CD4-positive, alpha-beta T cell treated with Interleukin-15 for 1 hour (primary cell): ENCODE results near the gene COL9A2.

Source experiments
- DNase-seq: peaks from one replicate; pipeline ENCODE4 v3.0.0-alpha.2; 2020

COL9A2 gene

DNA sequence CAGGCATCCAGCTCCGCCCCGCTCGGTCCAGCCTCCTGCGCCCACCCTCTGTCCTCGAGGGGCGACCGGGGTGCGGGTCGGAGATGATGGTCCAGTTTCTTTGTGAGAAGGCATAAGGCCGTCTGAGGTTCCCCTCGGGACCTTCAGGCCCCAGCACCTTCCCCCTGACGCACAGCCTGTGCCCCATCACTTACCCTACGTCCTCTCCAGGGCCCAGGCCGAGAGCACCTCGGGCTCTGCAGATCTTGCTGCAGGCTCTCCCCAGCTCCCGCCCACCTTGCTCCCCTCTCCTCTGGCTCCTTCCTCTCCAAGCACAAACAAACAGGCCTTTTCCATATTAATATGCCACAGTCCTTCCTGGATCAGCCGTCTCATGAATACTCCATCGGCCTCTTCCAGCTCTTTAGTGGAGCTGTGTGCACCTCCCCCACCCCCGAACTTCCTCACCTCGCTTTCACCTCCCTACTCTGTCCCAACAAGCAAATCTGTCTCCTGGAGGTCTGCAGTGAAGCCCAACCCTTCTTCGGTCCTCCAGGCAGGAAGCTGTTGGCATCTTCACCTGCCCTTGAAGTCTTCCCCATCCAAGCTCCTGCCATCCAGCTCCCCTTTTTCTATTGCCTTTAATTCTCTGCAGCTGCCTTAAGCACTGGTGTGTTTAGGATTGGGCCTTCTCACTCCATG lies 448 bp upstream of the COL9A2 start:
- DNase-seq = no peak

GRCh38 chr1:40315795-40316594 lies 1.1 kb downstream of the COL9A2 start:
- DNase-seq = no peak

- peak; percentile 89 for DNase-seq
Observed at GRCh38 chr1:40315239-40315794, 1.8 kb downstream of the COL9A2 start.

GRCh38 chr1:40314721-40315238 lies 2.3 kb downstream of the COL9A2 start:
- no peak for DNase-seq

- DNase-seq = no peak
Observed at GRCh38 chr1:40313958-40314720, 2.9 kb downstream of the COL9A2 start.

- DNase-seq = no peak
Observed at GRCh38 chr1:40313329-40313957, 3.6 kb downstream of the COL9A2 start.

GRCh38 chr1:40312238-40313205 lies 4.6 kb downstream of the COL9A2 start:
- peak; percentile 68 for DNase-seq

DNA sequence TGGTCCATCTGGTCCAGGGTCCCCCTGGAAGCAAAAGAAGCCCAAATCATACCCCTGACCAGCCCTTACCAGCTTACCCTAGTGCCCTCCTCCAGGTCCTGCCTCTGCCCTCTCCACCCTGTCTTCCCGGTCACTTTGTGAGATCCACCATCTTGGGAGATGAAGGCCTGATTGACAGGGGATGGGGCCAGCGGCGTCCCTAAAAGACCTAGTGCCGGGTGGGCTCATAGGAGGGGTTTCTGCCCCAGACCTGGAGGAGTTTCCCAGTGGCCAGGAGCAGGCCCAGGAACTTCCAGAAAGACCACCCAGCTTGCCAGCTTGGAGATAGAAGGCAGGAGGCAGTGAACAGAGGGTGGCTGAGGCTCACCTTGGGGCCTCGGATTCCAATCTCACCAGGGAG lies 5.4 kb downstream of the COL9A2 start:
- no peak for DNase-seq

- DNase-seq = no peak
Observed at GRCh38 chr1:40310983-40311642, 6.0 kb downstream of the COL9A2 start.

- no peak for DNase-seq
Observed at GRCh38 chr1:40310129-40310461, 7.0 kb downstream of the COL9A2 start.

GRCh38 chr1:40309374-40310128 lies 7.5 kb downstream of the COL9A2 start:
- DNase-seq = no peak

DNA sequence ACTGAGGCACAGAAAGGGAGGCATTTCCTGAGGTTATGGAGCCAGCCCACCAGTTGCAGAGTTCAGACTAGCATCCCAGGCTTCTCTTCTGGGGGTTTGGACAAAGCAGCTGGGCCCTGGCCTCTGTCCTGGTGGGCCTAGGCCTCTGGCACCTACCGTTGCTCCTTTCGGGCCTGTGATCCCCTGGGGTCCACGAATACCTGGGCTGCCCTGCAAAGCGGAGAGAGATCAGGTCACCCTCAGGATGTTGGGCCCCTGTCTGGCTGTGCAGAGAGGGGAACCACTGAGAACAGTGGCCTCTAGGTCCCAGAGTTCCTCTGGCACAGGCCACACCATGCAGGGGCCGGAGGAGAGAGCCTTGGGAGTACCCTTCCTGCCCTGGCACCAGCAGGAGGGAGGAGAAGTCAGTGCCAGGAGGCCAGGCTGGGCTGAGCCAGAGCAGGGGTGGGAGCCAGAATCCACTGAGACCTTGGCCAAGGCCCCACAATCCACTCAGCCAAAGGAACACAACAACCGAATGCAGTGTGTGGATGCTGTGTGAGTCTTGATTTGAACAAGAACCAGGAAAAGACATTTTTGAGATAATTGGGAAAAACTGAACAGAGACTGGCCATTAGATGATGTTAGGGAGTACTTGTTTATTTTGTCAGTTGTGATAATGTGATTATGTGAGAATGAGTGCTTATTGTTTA lies 8.9 kb downstream of the COL9A2 start:
- DNase-seq = no peak

- no peak for DNase-seq
Observed at GRCh38 chr1:40307186-40307585, 9.9 kb downstream of the COL9A2 start.

DNA sequence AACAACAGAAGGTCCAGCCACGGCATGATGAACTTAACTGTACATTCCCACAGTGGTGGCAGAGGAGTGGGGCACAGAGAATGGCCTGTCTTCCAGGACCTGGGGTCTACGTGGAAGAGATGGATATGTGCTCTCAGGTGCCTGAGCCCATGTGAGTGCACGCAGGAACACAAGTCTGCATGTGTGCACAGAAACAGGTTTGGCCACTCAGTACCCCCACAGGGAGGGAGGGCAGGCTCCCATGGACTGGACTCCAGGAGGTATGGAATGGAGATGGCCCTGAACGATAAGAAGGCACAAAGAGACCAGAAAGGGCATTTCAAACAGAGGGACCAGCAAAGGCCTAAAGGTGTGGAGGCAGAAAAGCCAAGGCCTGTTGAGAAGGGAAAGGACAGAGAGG lies 10.8 kb downstream of the COL9A2 start:
- no peak for DNase-seq

DNA sequence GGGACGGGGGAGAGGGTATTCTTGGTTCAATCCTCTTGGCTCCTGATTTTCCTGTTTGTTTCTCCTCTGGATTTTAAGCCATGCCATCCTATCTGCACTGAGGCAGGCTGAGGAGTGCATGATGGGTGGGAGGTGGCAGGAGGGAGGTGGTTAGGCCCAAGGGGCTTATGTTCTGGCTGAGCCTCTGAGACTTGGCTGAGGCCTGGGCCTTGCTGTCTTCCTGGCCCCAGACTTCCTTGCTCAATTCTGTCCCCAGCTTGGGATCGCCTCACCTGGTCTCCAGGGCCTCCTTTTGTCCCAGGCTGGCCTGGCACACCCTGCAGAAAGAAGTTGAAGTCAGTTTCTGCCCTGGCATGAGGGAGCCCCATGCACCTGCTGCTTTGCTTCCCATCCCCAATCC lies 11.2 kb downstream of the COL9A2 start:
- no peak for DNase-seq

GRCh38 chr1:40305451-40305850 lies 11.6 kb downstream of the COL9A2 start:
- no peak for DNase-seq

DNA sequence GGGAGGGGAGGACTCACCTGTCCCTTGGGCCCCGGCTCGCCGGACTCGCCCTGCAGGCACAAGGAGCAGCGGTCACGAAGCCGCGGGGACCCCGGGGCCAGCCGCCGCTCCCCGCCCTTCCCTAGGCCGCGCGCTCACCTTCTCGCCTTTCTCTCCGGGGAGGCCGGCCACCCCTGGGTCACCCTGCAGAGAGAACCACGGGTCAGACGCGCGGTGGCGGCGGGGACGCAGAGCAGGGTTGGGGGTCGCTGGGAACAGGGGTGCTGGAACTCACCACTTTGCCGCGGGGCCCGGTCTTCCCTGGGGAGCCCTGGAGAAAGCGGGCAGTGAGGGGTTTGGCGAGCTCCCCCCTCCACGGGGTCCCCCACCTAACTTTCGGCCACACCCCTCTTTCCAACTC lies 13.3 kb downstream of the COL9A2 start:
- no peak for DNase-seq

GRCh38 chr1:40303051-40303771 lies 13.9 kb downstream of the COL9A2 start:
- no peak for DNase-seq

- no peak for DNase-seq
Observed at GRCh38 chr1:40302475-40302874, 14.6 kb downstream of the COL9A2 start.
